GM12872 (cell line): ENCODE results near the gene DGUOK.

ENCODE experiments used
- TF ChIP-seq, protein P1 (sequence below): IDR thresholded peaks from 3 replicates; pipeline ENCODE4 v1.5.1; 2011; ENCODE audit warnings: low read depth, mild to moderate bottlenecking, low read length, moderate library complexity; ENCODE audit not compliant: insufficient read depth

The DGUOK gene

DNA sequence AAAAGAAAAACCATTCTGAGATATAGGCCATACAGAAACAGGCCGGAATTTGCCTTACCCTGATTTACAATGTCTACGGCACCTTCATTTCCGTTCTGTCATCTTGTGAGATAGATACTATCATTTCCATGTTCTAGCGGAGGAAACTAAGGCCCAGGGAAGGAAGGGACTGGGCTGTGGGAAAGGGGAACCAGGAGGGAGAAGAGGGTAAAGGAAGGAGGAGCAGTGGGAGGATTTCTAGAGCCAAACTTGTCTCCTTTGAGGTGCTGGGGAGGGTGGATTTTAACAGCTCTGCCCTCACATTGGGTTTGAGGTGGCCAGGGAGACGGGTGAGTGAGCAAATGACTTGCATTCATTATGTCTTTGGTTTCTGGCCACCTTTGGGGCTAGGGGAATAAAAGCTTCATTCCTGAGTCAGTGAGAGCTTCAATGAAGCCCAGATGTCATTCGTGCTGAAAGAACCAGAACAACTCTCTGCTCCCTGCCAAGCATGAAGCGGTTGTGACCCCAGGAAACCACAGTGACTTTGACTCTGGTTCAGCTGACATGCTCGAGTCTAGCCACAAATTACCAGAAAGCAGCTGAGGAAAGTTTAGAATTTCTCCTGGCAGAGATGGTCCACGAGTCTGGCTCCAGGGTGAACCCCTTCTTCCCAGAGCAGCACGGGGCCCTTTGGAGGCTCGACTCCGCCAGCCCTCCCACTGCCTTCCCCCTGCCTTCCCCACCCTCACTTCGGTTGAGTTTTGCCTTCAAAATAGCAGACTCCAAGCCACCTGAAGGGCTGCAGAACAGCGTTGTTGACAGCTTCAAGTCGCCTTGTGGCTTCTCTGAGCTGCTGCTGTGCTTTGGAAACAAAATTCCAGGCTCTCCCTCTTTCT, 30.1 kb upstream of the DGUOK start:
- TF ChIP-seq, protein P1, sequence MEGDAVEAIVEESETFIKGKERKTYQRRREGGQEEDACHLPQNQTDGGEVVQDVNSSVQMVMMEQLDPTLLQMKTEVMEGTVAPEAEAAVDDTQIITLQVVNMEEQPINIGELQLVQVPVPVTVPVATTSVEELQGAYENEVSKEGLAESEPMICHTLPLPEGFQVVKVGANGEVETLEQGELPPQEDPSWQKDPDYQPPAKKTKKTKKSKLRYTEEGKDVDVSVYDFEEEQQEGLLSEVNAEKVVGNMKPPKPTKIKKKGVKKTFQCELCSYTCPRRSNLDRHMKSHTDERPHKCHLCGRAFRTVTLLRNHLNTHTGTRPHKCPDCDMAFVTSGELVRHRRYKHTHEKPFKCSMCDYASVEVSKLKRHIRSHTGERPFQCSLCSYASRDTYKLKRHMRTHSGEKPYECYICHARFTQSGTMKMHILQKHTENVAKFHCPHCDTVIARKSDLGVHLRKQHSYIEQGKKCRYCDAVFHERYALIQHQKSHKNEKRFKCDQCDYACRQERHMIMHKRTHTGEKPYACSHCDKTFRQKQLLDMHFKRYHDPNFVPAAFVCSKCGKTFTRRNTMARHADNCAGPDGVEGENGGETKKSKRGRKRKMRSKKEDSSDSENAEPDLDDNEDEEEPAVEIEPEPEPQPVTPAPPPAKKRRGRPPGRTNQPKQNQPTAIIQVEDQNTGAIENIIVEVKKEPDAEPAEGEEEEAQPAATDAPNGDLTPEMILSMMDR = no peak

DNA sequence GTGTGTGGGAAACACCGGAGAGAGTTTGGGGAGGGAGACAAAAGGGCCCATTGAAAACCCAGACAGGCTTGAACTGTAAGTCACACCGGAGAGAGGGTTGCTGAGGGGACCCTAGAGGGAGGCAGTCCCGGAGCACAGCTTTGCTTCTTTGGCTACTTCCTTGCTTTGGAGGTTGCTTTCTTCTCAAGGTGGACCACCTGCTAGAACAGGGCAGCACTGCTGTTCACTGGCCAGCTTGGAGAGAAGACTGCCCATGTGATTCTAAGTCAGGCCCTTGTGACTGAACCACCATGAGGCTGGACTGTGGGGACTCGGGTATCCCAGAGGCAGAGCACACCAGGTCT, 29.5 kb upstream of the DGUOK start:
- TF ChIP-seq, protein P1 = no peak

DNA sequence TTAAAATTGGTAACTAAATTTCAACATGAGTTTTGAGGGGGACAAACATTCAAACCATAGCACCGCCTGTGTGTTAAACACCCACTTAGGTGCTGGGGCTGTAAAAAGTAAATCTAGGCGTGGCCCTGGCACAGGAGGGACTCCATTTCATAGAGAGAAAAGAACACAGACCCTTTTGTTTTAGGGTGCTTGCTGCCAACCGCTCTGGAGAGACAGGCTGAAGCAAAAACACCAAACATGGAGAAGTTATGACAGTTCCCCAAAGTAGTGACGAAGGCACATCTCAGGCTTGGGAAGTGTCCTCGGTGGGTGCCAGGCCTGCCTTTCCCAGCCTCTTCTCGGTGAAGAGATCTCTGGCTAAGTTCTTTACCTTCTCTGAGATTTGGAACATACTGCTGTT, 28.7 kb upstream of the DGUOK start:
- TF ChIP-seq, protein P1 = no peak

DNA sequence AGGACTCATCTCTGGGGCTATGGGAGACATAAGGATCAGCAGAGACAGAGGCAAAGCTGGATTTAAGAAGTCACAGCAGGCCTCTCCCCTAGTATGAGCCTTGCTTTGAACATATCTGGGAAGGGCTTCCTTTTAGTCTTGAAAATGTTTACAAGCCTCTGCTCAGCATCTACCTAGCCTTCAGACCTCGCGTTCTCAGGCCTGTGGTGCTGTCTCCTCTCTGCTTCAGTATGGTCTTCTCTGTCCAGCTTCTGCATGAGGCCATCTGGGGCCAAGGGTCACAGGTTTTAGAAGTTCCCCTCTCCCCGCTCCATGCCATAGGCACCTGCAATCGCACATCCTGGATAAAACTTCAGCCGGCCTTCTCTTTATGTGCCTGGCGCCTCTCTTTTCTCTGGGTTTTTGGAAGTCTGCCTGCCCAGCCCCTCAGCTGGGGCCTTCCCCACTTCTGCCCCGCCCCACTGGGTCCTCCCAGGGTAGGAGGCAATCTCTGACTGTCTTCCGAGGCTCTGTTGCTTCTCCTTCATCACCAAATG, 26.8 kb upstream of the DGUOK start:
- TF ChIP-seq, protein P1 = no peak

GRCh38 chr2:73901143-73901542, 25.5 kb upstream of the DGUOK start:
- TF ChIP-seq, protein P1 = no peak

DNA sequence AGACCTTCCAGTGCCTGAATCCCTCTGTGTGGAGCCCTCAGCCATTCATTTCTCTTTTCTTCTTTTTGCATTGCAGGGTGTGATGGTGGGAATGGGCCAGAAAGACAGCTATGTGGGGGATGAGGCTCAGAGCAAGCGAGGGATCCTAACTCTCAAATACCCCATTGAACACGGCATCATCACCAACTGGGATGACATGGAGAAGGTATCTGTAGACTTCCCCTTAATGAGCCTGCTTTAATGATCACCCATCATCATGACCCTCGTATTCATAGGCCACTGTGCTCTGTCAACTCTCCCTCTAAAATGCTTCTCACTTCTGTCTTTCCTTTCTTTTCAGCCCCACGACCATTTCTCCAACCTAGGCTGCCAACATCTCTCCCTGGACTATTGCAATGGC, 24.4 kb upstream of the DGUOK start:
- TF ChIP-seq, protein P1 = no peak

- TF ChIP-seq, protein P1 = no peak
Measured at GRCh38 chr2:73903313-73903712, 23.4 kb upstream of the DGUOK start.
